Fibroblast of villous mesenchyme (primary cell): ENCODE data around the gene ZSWIM6. TPM values are rescaled to one million over a fixed set of nuclear protein-coding genes. Genes with fewer than 3 reads are reported as not detected.

ENCODE experiments used
- DNase-seq: peaks from one replicate; pipeline ENCODE4 v3.0.0-alpha.2; 2010; ENCODE audit warnings: low read depth
- H3K4me3 ChIP-seq: 2 replicates; pipeline ENCODE4 v1.5.1; 2011; ENCODE audit warnings: low read depth, mild to moderate bottlenecking, low read length
- total RNA-seq: library from RNA; depleted of rRNA; stranded (reverse); fragments of >200 nt; gene quantifications from 2 replicates; pipeline ENCODE4 v1.2.3, GENCODE V29; 2012
- TF ChIP-seq, protein P1 (sequence below): IDR thresholded peaks from 2 replicates; pipeline ENCODE4 v1.5.1; 2012; ENCODE audit warnings: low read depth, mild to moderate bottlenecking, low read length; ENCODE audit not compliant: insufficient read depth

Gene ZSWIM6
- total RNA-seq, 1 donor: 16.4 TPM

DNA sequence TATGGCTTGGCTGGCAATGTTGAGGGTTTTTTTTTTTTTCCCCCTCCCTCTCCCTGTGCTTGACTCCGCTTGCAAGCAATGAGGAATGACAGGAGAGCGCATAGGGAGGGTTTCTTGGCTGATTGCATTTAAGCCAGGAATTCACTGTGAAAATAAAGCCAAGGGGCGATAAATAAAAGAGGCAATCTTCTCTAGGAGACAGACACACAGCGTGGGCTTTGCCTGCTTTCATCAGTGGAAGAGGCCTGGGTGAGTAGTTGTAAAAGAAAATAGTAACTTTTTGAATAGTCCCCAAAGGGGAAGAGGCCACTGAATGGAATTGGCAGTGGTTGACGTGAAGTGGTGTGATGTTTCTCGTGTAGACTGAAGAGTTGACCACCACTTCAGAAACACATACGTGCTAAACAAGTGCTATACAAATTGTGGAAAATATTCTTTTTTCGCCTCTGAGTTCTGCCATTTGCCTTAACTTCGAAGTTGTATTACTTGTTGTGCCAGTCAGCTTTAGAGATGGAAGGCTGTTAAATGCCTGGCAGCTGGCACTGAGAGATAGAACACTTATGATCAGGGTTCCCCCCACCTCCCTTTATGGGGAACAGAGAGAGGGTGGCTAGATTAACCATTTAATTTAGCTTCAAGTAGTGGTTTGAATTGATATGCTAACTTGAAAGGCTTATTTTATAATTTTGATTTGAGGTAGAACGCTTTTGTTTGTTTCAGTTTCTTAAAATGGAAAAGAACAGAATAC, 3.0 kb downstream of the ZSWIM6 start:
- DNase-seq: peak; percentile 74
- peak overlapping the region; percentile 91 for H3K4me3 ChIP-seq
- TF ChIP-seq, protein P1, sequence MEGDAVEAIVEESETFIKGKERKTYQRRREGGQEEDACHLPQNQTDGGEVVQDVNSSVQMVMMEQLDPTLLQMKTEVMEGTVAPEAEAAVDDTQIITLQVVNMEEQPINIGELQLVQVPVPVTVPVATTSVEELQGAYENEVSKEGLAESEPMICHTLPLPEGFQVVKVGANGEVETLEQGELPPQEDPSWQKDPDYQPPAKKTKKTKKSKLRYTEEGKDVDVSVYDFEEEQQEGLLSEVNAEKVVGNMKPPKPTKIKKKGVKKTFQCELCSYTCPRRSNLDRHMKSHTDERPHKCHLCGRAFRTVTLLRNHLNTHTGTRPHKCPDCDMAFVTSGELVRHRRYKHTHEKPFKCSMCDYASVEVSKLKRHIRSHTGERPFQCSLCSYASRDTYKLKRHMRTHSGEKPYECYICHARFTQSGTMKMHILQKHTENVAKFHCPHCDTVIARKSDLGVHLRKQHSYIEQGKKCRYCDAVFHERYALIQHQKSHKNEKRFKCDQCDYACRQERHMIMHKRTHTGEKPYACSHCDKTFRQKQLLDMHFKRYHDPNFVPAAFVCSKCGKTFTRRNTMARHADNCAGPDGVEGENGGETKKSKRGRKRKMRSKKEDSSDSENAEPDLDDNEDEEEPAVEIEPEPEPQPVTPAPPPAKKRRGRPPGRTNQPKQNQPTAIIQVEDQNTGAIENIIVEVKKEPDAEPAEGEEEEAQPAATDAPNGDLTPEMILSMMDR: no peak

DNA sequence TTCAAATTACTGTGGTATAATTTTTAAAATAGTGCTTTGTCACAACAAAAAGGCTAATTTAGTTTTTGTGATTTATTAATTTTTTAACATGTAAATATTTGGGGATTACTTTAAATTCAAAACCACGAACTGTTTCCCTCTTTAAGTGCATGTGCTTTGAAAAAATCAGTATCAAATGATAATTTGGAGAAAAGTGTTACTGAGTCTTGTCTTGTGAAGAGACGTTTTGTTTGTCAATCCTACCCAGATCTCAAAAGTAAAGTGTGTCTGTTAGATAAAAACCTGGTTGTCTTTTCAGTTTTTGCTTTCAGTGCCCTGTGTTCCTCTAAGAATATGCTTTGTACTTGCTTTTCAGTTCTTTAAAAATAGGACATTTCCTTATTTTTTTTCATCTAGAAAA, 7.7 kb downstream of the ZSWIM6 start:
- H3K4me3 ChIP-seq: no peak overlapping the region
- DNase-seq: no peak
- TF ChIP-seq, protein P1: no peak

DNA sequence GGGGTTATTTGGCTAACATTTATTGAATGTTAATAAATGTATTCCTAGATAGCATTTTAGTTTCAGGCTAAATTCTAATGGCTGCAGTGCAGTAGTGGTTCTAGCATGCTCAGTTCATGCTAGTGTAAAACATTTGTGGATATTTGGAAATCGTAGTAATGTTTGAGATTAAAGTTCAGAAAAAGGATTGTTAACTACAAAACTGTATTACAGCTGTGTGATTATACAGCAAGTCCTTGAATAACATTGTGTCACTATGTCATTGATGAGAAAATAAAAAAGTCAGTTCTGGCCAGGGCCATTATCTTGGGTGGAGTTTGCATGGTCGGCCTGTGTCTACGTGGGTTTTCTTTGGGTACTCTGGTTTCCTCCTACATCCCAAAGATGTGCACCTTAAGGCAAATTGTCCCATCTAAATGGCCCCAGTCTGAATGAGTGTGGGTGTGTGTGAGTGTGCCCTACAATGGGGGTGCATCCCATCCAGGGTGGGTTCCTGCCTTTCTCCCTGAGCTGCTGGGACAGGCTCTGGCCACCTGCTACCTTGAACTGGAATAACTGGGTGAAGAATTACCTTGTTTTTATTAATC, 8.8 kb downstream of the ZSWIM6 start:
- no peak overlapping the region for H3K4me3 ChIP-seq
- TF ChIP-seq, protein P1: no peak
- no peak for DNase-seq

DNA sequence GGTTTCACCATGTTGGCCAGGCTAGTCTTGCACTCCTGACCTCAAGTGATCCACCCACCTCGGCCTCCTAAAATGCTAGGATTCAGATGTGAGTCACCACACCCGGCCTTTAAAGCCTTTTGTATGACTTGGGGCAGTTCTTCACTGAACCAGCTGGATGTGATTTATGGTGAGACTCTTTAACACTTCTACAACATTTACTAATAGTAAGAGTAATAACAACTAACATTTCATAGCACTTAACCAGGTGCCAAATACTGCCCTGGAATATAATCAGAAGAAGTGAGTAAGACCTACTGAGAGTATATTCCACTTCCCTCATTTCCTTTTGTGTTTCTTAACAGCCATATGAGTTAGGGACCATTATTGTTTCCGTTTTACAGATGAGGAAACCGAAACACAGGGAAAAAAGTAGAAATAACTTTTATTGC, 10.0 kb downstream of the ZSWIM6 start:
- TF ChIP-seq, protein P1: no peak
- no peak overlapping the region for H3K4me3 ChIP-seq
- DNase-seq: peak; percentile 72

DNA sequence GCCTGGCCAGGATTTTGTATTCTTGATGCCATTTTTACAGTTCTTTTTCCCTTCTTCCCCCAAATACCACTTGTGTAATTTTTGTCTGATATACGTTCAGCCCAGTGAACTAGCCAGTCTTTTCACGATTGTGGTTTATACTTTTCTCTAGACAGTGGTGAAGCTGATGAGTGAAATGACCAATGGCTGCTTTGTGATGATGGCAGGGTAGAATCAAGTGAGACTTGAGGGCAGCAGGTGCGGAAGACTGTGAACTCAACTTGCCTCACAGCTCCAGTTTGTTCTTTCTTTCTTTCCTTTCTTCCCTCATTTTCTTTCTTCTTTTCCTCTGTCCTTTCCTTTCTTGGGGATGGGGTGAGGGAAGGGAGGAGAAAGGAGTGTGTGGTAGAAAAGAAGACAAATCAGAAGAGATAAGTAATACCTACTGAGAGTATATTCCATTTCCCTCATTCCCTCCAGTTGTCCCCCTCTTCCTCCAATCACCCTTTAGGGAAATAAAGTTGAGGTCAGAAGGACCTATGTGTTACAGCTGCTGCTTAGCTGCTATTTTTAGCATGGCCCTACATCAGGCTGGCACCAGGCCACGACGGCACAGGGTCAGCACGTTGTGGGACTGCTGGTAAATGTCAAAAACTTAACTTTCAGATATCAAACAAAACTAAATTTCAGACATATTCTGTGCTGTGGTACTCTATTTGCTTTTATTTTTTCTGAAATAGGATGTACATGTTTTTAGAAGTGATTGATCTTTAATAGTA, 12.3 kb downstream of the ZSWIM6 start:
- TF ChIP-seq, protein P1: no peak
- no peak overlapping the region for H3K4me3 ChIP-seq
- DNase-seq: peak; percentile 51

DNA sequence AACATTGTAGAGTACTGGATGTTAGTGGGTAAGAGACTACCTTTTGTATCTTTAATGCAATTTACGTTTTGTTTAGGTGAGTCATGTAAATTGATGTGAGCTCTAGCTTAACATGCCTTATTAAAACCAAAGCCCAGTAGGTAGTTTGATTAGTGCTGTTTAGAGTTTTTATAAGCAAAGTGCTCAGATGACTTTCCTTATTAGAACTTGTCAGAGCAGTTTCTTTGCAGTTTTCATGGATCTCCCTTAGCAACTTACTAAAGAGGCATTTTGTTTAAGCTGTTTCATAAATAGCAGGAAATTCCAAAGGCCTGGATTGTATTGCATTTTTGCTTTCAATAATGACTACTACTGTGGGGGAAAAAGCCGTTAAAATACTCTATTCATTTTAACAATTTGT, 14.5 kb downstream of the ZSWIM6 start:
- DNase-seq: peak; percentile 46
- no peak overlapping the region for H3K4me3 ChIP-seq
- TF ChIP-seq, protein P1: no peak
